Motor neuron (in vitro differentiated cells): ENCODE data around the gene MS4A15. TPM values are rescaled to one million over a fixed set of nuclear protein-coding genes. Genes with fewer than 3 reads are reported as not detected.

Source experiments
- ATAC-seq, 8 experiments: fragments of 200-7000 bp; cut with Tn5 transposase; replicated peaks in 6 of 8; 2 replicates each; pipeline ENCODE4 v1.8.0; 2021; ENCODE audit warnings: mild to moderate bottlenecking in 8 of 8, moderate library complexity in 8 of 8
- H3K27ac ChIP-seq, 2 donors: fragments of 250-450 bp; sonication (Bioruptor Pico); 2 replicates each; pipeline ENCODE4 v1.9.0; 2021; ENCODE audit warnings: antibody characterized with exemption in 2 of 2, mild to moderate bottlenecking in 2 of 2, moderate library complexity in 1 of 2
- H3K4me1 ChIP-seq, 2 donors: fragments of 250-450 bp; sonication (Bioruptor Pico); replicated peaks in 1 of 2; 2 replicates each; pipeline ENCODE4 v1.6.1; 2021; ENCODE audit warnings: antibody characterized with exemption in 2 of 2, mild to moderate bottlenecking in 2 of 2, moderate library complexity in 1 of 2
- H3K4me3 ChIP-seq, 5 donors: fragments of 250-450 bp; sonication (Bioruptor Pico); 2 replicates each; pipeline ENCODE4 v1.9.0; 2021; ENCODE audit warnings: antibody characterized with exemption in 5 of 5, mild to moderate bottlenecking in 5 of 5, moderate library complexity in 4 of 5
- WGBS, 10 experiments: fragments of 450-650 bp; shearing (Covaris generic); methylation state at CpG; one replicate each; pipeline ENCODE4 v1.0.0; 2022; 5-methylcytosine and 5-hydroxymethylcytosine counted together
- in situ Hi-C, 9 experiments: fragments of 400-800 bp; cut with MboI; loops; one replicate each; pipeline ENCODE4 v1.15.0; 2021; ENCODE audit warnings: low sequenced_read_pairs in 9 of 9, low pct_unique_long_range_greater_than_20kb in 2 of 9; ENCODE audit not compliant: unreplicated experiment in 9 of 9
- total RNA-seq, 8 experiments: library from RNA; unstranded; fragments of 300-600 nt; gene quantifications; 2 replicates each; pipeline versions ENCODE4 v1.2.3 to v1.2.4, GENCODE V29; 2022

MS4A15 gene
- total RNA-seq, 8 experiments from 2014 or later: 0.13 to 0.33 (median 0.28) TPM; not detected in 5

GRCh38 chr11:60771146-60771545 lies 14.5 kb downstream of the MS4A15 start:
- in situ Hi-C loops: no loop called here
- Histone ChIP-seq H3K4me3 (no peak overlapping the region), H3K4me1 (peaks cover 0 to 2% of the 10 kb centered on the region in 2 donors), H3K27ac (no peak overlapping the region)
- 33 to 90% (median 38%) methylated on average over 1 to 2 of the region's 4 CpGs; no CpG with 5 or more reads in 7 of the 10 experiments for WGBS, 10 experiments
- ATAC-seq: no peak

- H3K27ac ChIP-seq: no peak overlapping the region
- in situ Hi-C loops: no loop called here
- peaks cover 0 to 2% of the 10 kb centered on the region in 2 donors for H3K4me1 ChIP-seq
- H3K4me3 ChIP-seq: no peak overlapping the region
- no peak for ATAC-seq
- 40 to 100% (median 82%) methylated on average over 1 to 13 of the region's 16 CpGs; no CpG with 5 or more reads in 1 of the 10 experiments for WGBS, 10 experiments
These were observed 15.3 kb downstream of the MS4A15 start for GRCh38 chr11:60771879-60772525.

GRCh38 chr11:60772666-60773065 lies 16.0 kb downstream of the MS4A15 start:
- Histone ChIP-seq H3K4me1 (peaks cover 0 to 2% of the 10 kb centered on the region in 2 donors), H3K4me3 (no peak overlapping the region), H3K27ac (no peak overlapping the region)
- in situ Hi-C loops: no loop called here
- 50 to 82% (median 73%) methylated on average over 1 to 3 of the region's 8 CpGs; no CpG with 5 or more reads in 7 of the 10 experiments for WGBS, 10 experiments
- ATAC-seq: no peak

- 62 to 95% (median 84%) methylated on average over 2 to 7 of the region's 13 CpGs; no CpG with 5 or more reads in 5 of the 10 experiments for WGBS, 10 experiments
- Histone ChIP-seq H3K4me1 (peaks cover 0 to 2% of the 10 kb centered on the region in 2 donors), H3K27ac (no peak overlapping the region), H3K4me3 (no peak overlapping the region)
- no peak for ATAC-seq
- in situ Hi-C loops: no loop called here
These were observed 18.1 kb downstream of the MS4A15 start for GRCh38 chr11:60774726-60775125.

- H3K4me3 ChIP-seq: no peak overlapping the region
- in situ Hi-C loops: no loop called here
- WGBS, 10 experiments: 0 to 9% (median 4%) methylated on average over 2 to 5 of the region's 15 CpGs; no CpG with 5 or more reads in 5 of the 10 experiments
- no peak overlapping the region for H3K27ac ChIP-seq
- peaks cover 0 to 2% of the 10 kb centered on the region in 2 donors for H3K4me1 ChIP-seq
- peak; percentile 83 to 99 (median 98) for ATAC-seq
These were observed 18.8 kb downstream of the MS4A15 start for GRCh38 chr11:60775420-60775961.

GRCh38 chr11:60776167-60776566 lies 19.5 kb downstream of the MS4A15 start:
- ATAC-seq: no peak
- Histone ChIP-seq H3K4me3 (no peak overlapping the region), H3K4me1 (peaks cover 0 to 6% of the 10 kb centered on the region in 2 donors), H3K27ac (no peak overlapping the region)
- WGBS, 10 experiments: 70 to 86% methylated on average over 1 to 2 of the region's 4 CpGs; no CpG with 5 or more reads in 8 of the 10 experiments
- in situ Hi-C loops: no loop called here

GRCh38 chr11:60777106-60777505 lies 20.4 kb downstream of the MS4A15 start:
- in situ Hi-C loops: no loop called here
- no peak overlapping the region for H3K4me3 ChIP-seq
- H3K4me1 ChIP-seq: peaks cover 0 to 8% of the 10 kb centered on the region in 2 donors
- H3K27ac ChIP-seq: no peak overlapping the region
- WGBS, 10 experiments: 0 to 67% (median 48%) methylated on average over 1 to 4 of the region's 4 CpGs; no CpG with 5 or more reads in 2 of the 10 experiments
- no peak for ATAC-seq

GRCh38 chr11:60777572-60777971 lies 20.9 kb downstream of the MS4A15 start:
- in situ Hi-C loops: no loop called here
- Histone ChIP-seq H3K4me1 (peaks cover 0 to 8% of the 10 kb centered on the region in 2 donors), H3K27ac (no peak overlapping the region), H3K4me3 (no peak overlapping the region)
- 8 to 100% (median 63%) methylated on average over 1 to 2 of the region's 2 CpGs; no CpG with 5 or more reads in 5 of the 10 experiments for WGBS, 10 experiments
- ATAC-seq: peak in 1 of 8 experiments; percentile 45

- H3K27ac ChIP-seq: no peak overlapping the region
- WGBS, 10 experiments: 0 to 83% (median 40%) methylated on average over 1 to 2 of the region's 2 CpGs; no CpG with 5 or more reads in 5 of the 10 experiments
- no peak overlapping the region for H3K4me3 ChIP-seq
- H3K4me1 ChIP-seq: peaks cover 0 to 8% of the 10 kb centered on the region in 2 donors
- in situ Hi-C loops: no loop called here
- ATAC-seq: no peak
These were observed 23.4 kb downstream of the MS4A15 start for GRCh38 chr11:60780065-60780464.

GRCh38 chr11:60780774-60781173 lies 24.1 kb downstream of the MS4A15 start:
- no peak overlapping the region for H3K4me3 ChIP-seq
- H3K27ac ChIP-seq: no peak overlapping the region
- in situ Hi-C loops: no loop called here
- H3K4me1 ChIP-seq: peaks cover under 1 to 9% of the 10 kb centered on the region in 2 donors
- ATAC-seq: peak in 7 of 8 experiments; percentile 26 to 77 (median 68)

- Histone ChIP-seq H3K27ac (no peak overlapping the region), H3K4me1 (peaks cover 5 to 16% of the 10 kb centered on the region in 2 donors), H3K4me3 (no peak overlapping the region)
- no peak for ATAC-seq
- in situ Hi-C loops: no loop called here
- 0 to 86% (median 51%) methylated on average over 1 to 5 of the region's 7 CpGs for WGBS, 10 experiments
These were observed 24.8 kb downstream of the MS4A15 start for GRCh38 chr11:60781286-60781980.

GRCh38 chr11:60781981-60782316 lies 25.3 kb downstream of the MS4A15 start:
- no peak for ATAC-seq
- no peak overlapping the region for H3K4me3 ChIP-seq
- peaks cover 8 to 16% of the 10 kb centered on the region in 2 donors for H3K4me1 ChIP-seq
- no peak overlapping the region for H3K27ac ChIP-seq
- in situ Hi-C loops: no loop called here
- 0 to 97% (median 92%) methylated on average over 1 to 3 of the region's 4 CpGs; no CpG with 5 or more reads in 4 of the 10 experiments for WGBS, 10 experiments

GRCh38 chr11:60782393-60783140 lies 25.9 kb downstream of the MS4A15 start:
- Histone ChIP-seq H3K27ac (no peak overlapping the region), H3K4me3 (no peak overlapping the region), H3K4me1 (peaks cover 8 to 16% of the 10 kb centered on the region in 2 donors)
- ATAC-seq: no peak
- 19 to 100% (median 57%) methylated on average over 1 to 10 of the region's 12 CpGs; no CpG with 5 or more reads in 2 of the 10 experiments for WGBS, 10 experiments
- in situ Hi-C loops: no loop called here
